BLaER1 treated with 17β-estradiol and CSF1 and Interleukin-3, amounts not matched to agents 10 nM and 100 nM (cell line): Measurements from ENCODE around the gene C6orf136.

Experiments used
- H3K27ac ChIP-seq, 11 experiments: shearing (Covaris generic); formaldehyde crosslinking; 2 replicates each; pipeline ENCODE4 v1.8.1; 2022
- H3K27me3 ChIP-seq, 11 experiments: shearing (Covaris generic); formaldehyde crosslinking; 2 replicates each; pipeline ENCODE4 v1.8.1; 2022
- H3K36me3 ChIP-seq, 11 experiments: shearing (Covaris generic); formaldehyde crosslinking; 2 replicates each; pipeline ENCODE4 v1.8.1; 2022
- H3K4me1 ChIP-seq, 10 experiments: shearing (Covaris generic); formaldehyde crosslinking; 2 replicates each; pipeline ENCODE4 v1.8.1; 2022
- H3K4me2 ChIP-seq, 11 experiments: shearing (Covaris generic); formaldehyde crosslinking; 2 replicates each; pipeline ENCODE4 v1.8.1; 2022
- H3K4me3 ChIP-seq, 10 experiments: shearing (Covaris generic); formaldehyde crosslinking; 2 replicates each; pipeline ENCODE4 v1.8.1; 2022
- H3K9ac ChIP-seq, 11 experiments: shearing (Covaris generic); formaldehyde crosslinking; 2 replicates each; pipeline ENCODE4 v1.8.1; 2022
- H3K9me3 ChIP-seq, 11 experiments: shearing (Covaris generic); formaldehyde crosslinking; replicated peaks in 1 of 11; 2 replicates each; pipeline ENCODE4 v1.8.1; 2022
- H4K20me1 ChIP-seq, 11 experiments: shearing (Covaris generic); formaldehyde crosslinking; 2 replicates each; pipeline ENCODE4 v1.8.1; 2022
- Cebpa-rat ChIP-seq, 11 experiments: shearing (Covaris generic); IDR thresholded peaks; 2 replicates each; pipeline ENCODE4 v1.8.1; 2022

The C6orf136 gene

GRCh38 chr6:30678964-30679726, 32.2 kb downstream of the C6orf136 start:
- Histone ChIP-seq H4K20me1 (peaks cover 69 to 85% (median 80%) of the 10 kb centered on the region in 11 experiments), H3K4me2 (peak overlapping the region; percentile 90 to 100 (median 98)), H3K27ac (peak overlapping the region; percentile 0 to 100 (median 99); a peak in 19 of 22 replicates)

GRCh38 chr6:30679765-30680535, 33.0 kb downstream of the C6orf136 start:
- Histone ChIP-seq H3K4me3 (peak overlapping the region; percentile 83 to 100 (median 96)), H3K9me3 (no peaks in the 10 kb centered on the region), H3K36me3 (peaks cover 62 to 85% (median 82%) of the 10 kb centered on the region in 11 experiments), H3K4me2 (peak overlapping the region; percentile 90 to 100 (median 98)), H3K9ac (peak overlapping the region; percentile 91 to 100 (median 99)), H3K4me1 (peaks cover 29 to 63% (median 57%) of the 10 kb centered on the region in 10 experiments), H4K20me1 (peaks cover 69 to 91% (median 85%) of the 10 kb centered on the region in 11 experiments), H3K27ac (peak overlapping the region; percentile 0 to 100 (median 99); a peak in 19 of 22 replicates), H3K27me3 (no peaks in the 10 kb centered on the region)
- TF ChIP-seq Cebpa-rat (IDR thresholded peaks at IDR 0.05) = no peak

More at GRCh38 chr6:30678964-30679726, 32.2 kb downstream of the C6orf136 start:
- peak overlapping the region; percentile 91 to 100 (median 99) for H3K9ac ChIP-seq
- H3K4me3 ChIP-seq = peak overlapping the region; percentile 83 to 100 (median 96)
- H3K36me3 ChIP-seq = peaks cover 62 to 79% (median 75%) of the 10 kb centered on the region in 11 experiments
- TF ChIP-seq Cebpa-rat (IDR thresholded peaks at IDR 0.05) = no peak
- H3K27me3 ChIP-seq = no peaks in the 10 kb centered on the region
- H3K4me1 ChIP-seq = peaks cover 31 to 69% (median 59%) of the 10 kb centered on the region in 10 experiments
- H3K9me3 ChIP-seq = no peaks in the 10 kb centered on the region

- Histone ChIP-seq H3K4me3 (peak overlapping the region; percentile 83 to 100 (median 96)), H3K4me1 (peaks cover 20 to 50% (median 45%) of the 10 kb centered on the region in 10 experiments), H3K36me3 (peaks cover 50 to 81% (median 78%) of the 10 kb centered on the region in 11 experiments), H3K27me3 (no peaks in the 10 kb centered on the region), H3K9ac (peak overlapping the region; percentile 91 to 100 (median 99)), H4K20me1 (peaks cover 67 to 91% (median 82%) of the 10 kb centered on the region in 11 experiments), H3K4me2 (peak overlapping the region; percentile 90 to 100 (median 98)), H3K9me3 (no peaks in the 10 kb centered on the region), H3K27ac (peak overlapping the region; percentile 78 to 100 (median 99))
- TF ChIP-seq Cebpa-rat (IDR thresholded peaks at IDR 0.05) = no peak
Measured at GRCh38 chr6:30681766-30682142, 34.8 kb downstream of the C6orf136 start.

GRCh38 chr6:30682143-30683117, 35.5 kb downstream of the C6orf136 start:
- no peak for TF ChIP-seq Cebpa-rat (IDR thresholded peaks at IDR 0.05)
- Histone ChIP-seq H3K4me1 (peaks cover 15 to 44% (median 38%) of the 10 kb centered on the region in 10 experiments), H3K27ac (peak overlapping the region; percentile 78 to 100 (median 99)), H3K27me3 (no peaks in the 10 kb centered on the region), H3K9ac (peak overlapping the region; percentile 91 to 100 (median 99)), H3K36me3 (peaks cover 43 to 74% (median 71%) of the 10 kb centered on the region in 11 experiments), H3K4me2 (peak overlapping the region; percentile 90 to 100 (median 98)), H4K20me1 (peaks cover 60 to 85% (median 75%) of the 10 kb centered on the region in 11 experiments), H3K4me3 (peak overlapping the region; percentile 83 to 100 (median 96)), H3K9me3 (no peaks in the 10 kb centered on the region)

GRCh38 chr6:30683183-30683979, 36.4 kb downstream of the C6orf136 start:
- Histone ChIP-seq H3K27me3 (no peaks in the 10 kb centered on the region), H3K36me3 (peaks cover 34 to 65% (median 61%) of the 10 kb centered on the region in 11 experiments), H3K4me2 (peak overlapping the region; percentile 89 to 100 (median 95)), H3K9me3 (no peaks in the 10 kb centered on the region), H3K27ac (peak overlapping the region; percentile 78 to 100 (median 99)), H4K20me1 (peaks cover 51 to 75% (median 66%) of the 10 kb centered on the region in 11 experiments), H3K9ac (peak overlapping the region; percentile 91 to 100 (median 99)), H3K4me3 (peak overlapping the region; percentile 83 to 100 (median 96)), H3K4me1 (peaks cover 5 to 40% (median 30%) of the 10 kb centered on the region in 10 experiments)
- TF ChIP-seq Cebpa-rat (IDR thresholded peaks at IDR 0.05) = no peak

- peak overlapping the region; percentile 89 to 100 (median 95) for H3K4me2 ChIP-seq
- H4K20me1 ChIP-seq = peaks cover 45 to 69% (median 60%) of the 10 kb centered on the region in 11 experiments
- peak overlapping the region; percentile 78 to 100 (median 99) for H3K27ac ChIP-seq
- peaks cover 6 to 41% (median 29%) of the 10 kb centered on the region in 10 experiments for H3K4me1 ChIP-seq
- H3K27me3 ChIP-seq = no peaks in the 10 kb centered on the region
- peaks cover 29 to 59% (median 56%) of the 10 kb centered on the region in 11 experiments; a peak in 20 of 22 replicates for H3K36me3 ChIP-seq
- H3K4me3 ChIP-seq = peak overlapping the region; percentile 83 to 100 (median 96)
- peak overlapping the region; percentile 91 to 100 (median 99) for H3K9ac ChIP-seq
- TF ChIP-seq Cebpa-rat (IDR thresholded peaks at IDR 0.05) = no peak
- no peaks in the 10 kb centered on the region for H3K9me3 ChIP-seq
Measured at GRCh38 chr6:30683980-30684338, 37.0 kb downstream of the C6orf136 start.

GRCh38 chr6:30684386-30685156, 37.6 kb downstream of the C6orf136 start:
- no peak for TF ChIP-seq Cebpa-rat (IDR thresholded peaks at IDR 0.05)
- peak overlapping the region; percentile 91 to 100 (median 99) for H3K27ac ChIP-seq
- peaks cover 28 to 56% (median 51%) of the 10 kb centered on the region in 11 experiments; a peak in 20 of 22 replicates for H3K36me3 ChIP-seq
- peak overlapping the region; percentile 83 to 100 (median 96) for H3K4me3 ChIP-seq
- peaks cover 39 to 63% (median 54%) of the 10 kb centered on the region in 11 experiments for H4K20me1 ChIP-seq
- peak overlapping the region; percentile 90 to 100 (median 95) for H3K4me2 ChIP-seq
- H3K9me3 ChIP-seq = no peaks in the 10 kb centered on the region
- no peaks in the 10 kb centered on the region for H3K27me3 ChIP-seq
- H3K9ac ChIP-seq = peak overlapping the region; percentile 91 to 100 (median 99)
- peaks cover 12 to 45% (median 32%) of the 10 kb centered on the region in 10 experiments for H3K4me1 ChIP-seq
